IMR-90 (cell line): ENCODE measurements around the gene CRACDL.

Source experiments
- CTCF ChIP-seq: conservative IDR thresholded peaks from 2 replicates; pipeline ENCODE4 v1.5.1; 2012; ENCODE audit warnings: mild to moderate bottlenecking, low read depth, low read length, improper control_type of control experiment
- POLR2A ChIP-seq: IDR thresholded peaks from 2 replicates; pipeline ENCODE4 v1.6.1; 2012; ENCODE audit warnings: mild to moderate bottlenecking, low read depth, low read length
- RAD21 ChIP-seq: IDR thresholded peaks from 2 replicates; pipeline ENCODE4 v1.6.1; 2012; ENCODE audit warnings: low read length, improper control_type of control experiment

GRCh38 chr2:98805412-98806171 is 130.4 kb downstream of the CRACDL start:
- TF ChIP-seq CTCF (no peak), POLR2A (no peak), RAD21 (no peak)
